Measurements from ENCODE around the gene PPP1R3F.

PPP1R3F gene

GRCh38 chrX:49282647-49283011, 13.0 kb downstream of the PPP1R3F start:
- TF ChIP-seq CTCF (IDR thresholded peaks at IDR 0.05; ENCODE audit: insufficient read depth, missing control alignments), result peak; percentile 39
- DNase-seq (ENCODE audit: insufficient read length, low spot score) (no peak), FAIRE-seq (peak; percentile 76)

GRCh38 chrX:49284212-49284611, 14.6 kb downstream of the PPP1R3F start:
- DNase-seq (ENCODE audit: insufficient read length, low spot score) (no peak), FAIRE-seq (no peak)
- TF ChIP-seq CTCF (IDR thresholded peaks at IDR 0.05; ENCODE audit: insufficient read depth, missing control alignments), result no peak

DNA sequence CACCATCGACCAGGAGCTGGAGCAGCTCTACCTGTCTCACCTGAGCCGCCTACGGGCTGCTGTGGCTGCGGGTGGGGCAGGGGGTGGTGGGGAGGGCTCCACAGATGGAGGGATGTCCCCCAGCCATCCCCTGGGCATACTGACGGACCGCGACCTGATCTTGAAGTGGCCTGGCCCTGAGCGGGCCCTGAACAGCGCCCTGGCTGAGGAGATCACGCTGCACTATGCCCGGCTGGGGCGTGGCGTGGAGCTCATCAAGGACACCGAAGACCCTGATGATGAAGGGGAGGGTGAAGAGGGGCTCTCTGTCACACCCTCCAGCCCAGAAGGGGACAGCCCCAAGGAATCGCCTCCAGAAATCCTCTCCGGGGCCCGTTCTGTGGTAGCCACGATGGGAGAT, 16.5 kb downstream of the PPP1R3F start:
- FAIRE-seq (no peak), DNase-seq (ENCODE audit: insufficient read length, low spot score) (no peak)
- no peak for TF ChIP-seq CTCF (IDR thresholded peaks at IDR 0.05; ENCODE audit: insufficient read depth, missing control alignments)

DNA sequence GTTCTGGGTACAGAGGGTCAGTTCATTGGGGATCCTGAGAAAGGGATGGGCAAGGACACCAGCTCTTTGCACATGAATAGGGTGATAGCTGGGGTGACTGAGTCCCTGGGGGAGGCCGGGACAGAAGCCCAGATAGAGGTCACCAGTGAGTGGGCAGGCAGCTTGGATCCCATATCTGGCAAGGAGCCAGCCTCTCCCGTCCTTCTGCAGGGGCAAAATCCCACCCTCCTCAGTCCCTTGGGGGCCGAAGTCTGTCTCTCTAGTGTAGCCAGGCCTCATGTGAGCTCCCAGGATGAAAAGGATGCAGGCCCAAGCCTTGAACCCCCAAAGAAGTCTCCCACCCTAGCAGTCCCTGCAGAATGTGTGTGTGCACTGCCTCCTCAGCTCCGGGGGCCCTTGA, 17.0 kb downstream of the PPP1R3F start:
- FAIRE-seq (no peak), DNase-seq (ENCODE audit: insufficient read length, low spot score) (no peak)
- no peak for TF ChIP-seq CTCF (IDR thresholded peaks at IDR 0.05; ENCODE audit: insufficient read depth, missing control alignments)

- FAIRE-seq (no peak), DNase-seq (ENCODE audit: insufficient read length, low spot score) (no peak)
- TF ChIP-seq CTCF (IDR thresholded peaks at IDR 0.05; ENCODE audit: insufficient read depth, missing control alignments), result no peak
Observed at GRCh38 chrX:49287665-49288064, 18.1 kb downstream of the PPP1R3F start.

DNA sequence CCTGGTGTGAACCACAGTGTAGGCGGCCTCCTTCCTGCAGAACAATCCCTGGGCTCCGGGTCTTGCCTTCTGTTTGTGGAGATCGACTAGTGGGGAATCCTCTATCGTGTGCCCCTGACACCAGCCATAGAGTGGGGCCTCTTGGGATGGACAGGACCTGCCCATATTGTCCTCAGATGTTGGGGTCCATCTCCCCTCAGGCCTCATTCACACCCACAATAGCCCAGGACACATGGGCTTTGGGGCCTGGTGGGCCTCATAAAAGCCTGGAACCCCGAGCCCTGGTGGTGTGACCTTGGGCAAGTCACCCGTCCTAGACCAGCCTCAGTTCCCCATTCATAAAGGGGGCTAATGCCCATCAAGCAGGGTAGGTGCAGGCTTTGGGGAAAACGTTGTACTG, 20.6 kb downstream of the PPP1R3F start:
- FAIRE-seq (no peak), DNase-seq (ENCODE audit: insufficient read length, low spot score) (no peak)
- TF ChIP-seq CTCF (IDR thresholded peaks at IDR 0.05; ENCODE audit: insufficient read depth, missing control alignments), result no peak

DNA sequence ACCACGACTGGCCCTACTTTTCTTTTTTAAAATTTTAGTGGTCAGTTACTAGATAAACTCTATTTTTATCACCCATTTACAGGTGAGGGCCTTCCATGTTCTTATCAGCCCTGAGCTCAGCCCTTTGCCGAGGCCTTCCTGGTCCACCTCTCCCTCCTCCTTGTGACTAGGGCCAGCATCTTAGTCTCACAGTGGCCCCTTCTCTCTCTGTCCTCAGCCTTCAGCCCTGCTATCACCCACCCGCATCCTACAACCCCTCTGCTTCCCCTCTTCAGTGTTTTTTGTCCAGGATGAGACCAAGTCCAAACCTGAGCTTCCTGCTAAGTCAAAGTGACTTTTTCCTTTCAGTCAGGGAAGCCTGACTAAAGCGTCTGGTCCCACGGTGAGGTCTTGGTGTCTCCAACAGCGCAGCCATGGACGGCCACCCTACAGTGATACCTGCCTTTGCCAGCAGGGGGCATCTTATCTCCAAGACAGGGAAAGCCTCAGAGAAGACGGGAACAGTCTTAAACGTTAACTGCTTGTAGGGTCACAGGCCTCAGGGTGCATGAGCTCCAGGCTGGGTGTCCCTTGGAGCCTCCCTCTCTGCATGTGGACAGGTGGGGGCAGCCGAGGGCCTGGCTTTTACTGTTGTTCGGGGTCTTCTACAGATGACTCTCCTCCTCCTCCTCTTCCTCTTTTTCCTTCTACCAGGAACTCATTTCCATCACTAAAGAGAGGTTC, 22.2 kb downstream of the PPP1R3F start:
- no peak for DNase-seq (ENCODE audit: insufficient read length, low spot score)
- peak; percentile 35 for TF ChIP-seq CTCF (IDR thresholded peaks at IDR 0.05; ENCODE audit: insufficient read depth, missing control alignments)
- FAIRE-seq, result no peak

Data from D721Med (cell line).